ENCODE results near the gene LAMA2.

- no peak for TF ChIP-seq TAF1 (IDR thresholded peaks at IDR 0.05; ENCODE audit: low read depth)
- TF ChIP-seq EP300 (IDR thresholded peaks at IDR 0.05; ENCODE audit: borderline replicate concordance) = no peak
- TF ChIP-seq, protein P1, sequence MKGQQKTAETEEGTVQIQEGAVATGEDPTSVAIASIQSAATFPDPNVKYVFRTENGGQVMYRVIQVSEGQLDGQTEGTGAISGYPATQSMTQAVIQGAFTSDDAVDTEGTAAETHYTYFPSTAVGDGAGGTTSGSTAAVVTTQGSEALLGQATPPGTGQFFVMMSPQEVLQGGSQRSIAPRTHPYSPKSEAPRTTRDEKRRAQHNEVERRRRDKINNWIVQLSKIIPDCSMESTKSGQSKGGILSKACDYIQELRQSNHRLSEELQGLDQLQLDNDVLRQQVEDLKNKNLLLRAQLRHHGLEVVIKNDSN (IDR thresholded peaks at IDR 0.05) = no peak
- no peak for TF ChIP-seq FOXM1 (IDR thresholded peaks at IDR 0.05; ENCODE audit: borderline replicate concordance, low read depth)
- no peak for TF ChIP-seq CREB1 (IDR thresholded peaks at IDR 0.05; ENCODE audit: low read depth)
- TF ChIP-seq CEBPB (IDR thresholded peaks at IDR 0.05) = no peak
- TF ChIP-seq YY1 (IDR thresholded peaks at IDR 0.05; ENCODE audit: low read depth) = no peak
- TF ChIP-seq NFIC (IDR thresholded peaks at IDR 0.05) = no peak
- TF ChIP-seq ZBTB7A (IDR thresholded peaks at IDR 0.05; ENCODE audit: low read depth) = no peak
These were observed 221.6 kb downstream of the LAMA2 start for GRCh38 chr6:129104560-129104959.
